ENCODE data around the gene KRT31.

The KRT31 gene

DNA sequence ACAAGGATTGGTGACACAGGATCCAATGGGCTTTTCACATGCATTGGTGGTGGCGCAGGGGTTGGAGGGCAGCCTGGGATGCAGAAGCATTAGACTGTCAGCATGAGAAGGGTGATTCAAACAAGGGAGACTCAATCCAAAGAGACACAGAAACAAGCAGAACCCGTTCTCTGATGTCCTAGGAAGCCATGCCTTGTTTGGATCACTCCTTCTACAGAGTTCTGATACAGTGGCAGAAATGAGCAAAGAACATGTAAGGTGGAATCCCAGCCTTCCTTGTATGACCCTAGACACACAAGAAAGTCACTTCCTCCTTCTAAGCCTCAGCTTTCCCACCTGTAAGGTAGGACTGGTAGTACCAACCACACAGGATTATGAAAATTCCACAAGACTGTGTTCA is 33.5 kb downstream of the KRT31 start:
- Histone ChIP-seq H3K27ac (ENCODE audit: extremely low read depth, low read depth, low read length) (no peak overlapping the region), H3K36me3 (ENCODE audit: control insufficient read depth in 2 of 2, insufficient read depth in 1 of 2, low read length in 2 of 2) (no peaks in the 10 kb centered on the region), H3K4me1 (ENCODE audit: control insufficient read depth, insufficient read depth, low read length) (no peaks in the 10 kb centered on the region), H3K4me3 (ENCODE audit: low read depth, low read length) (no peak overlapping the region), H3K9me3 (ENCODE audit: control insufficient read depth, insufficient read depth, low read depth, low read length) (no peaks in the 10 kb centered on the region)
- TF ChIP-seq, protein P1, sequence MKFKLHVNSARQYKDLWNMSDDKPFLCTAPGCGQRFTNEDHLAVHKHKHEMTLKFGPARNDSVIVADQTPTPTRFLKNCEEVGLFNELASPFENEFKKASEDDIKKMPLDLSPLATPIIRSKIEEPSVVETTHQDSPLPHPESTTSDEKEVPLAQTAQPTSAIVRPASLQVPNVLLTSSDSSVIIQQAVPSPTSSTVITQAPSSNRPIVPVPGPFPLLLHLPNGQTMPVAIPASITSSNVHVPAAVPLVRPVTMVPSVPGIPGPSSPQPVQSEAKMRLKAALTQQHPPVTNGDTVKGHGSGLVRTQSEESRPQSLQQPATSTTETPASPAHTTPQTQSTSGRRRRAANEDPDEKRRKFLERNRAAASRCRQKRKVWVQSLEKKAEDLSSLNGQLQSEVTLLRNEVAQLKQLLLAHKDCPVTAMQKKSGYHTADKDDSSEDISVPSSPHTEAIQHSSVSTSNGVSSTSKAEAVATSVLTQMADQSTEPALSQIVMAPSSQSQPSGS (tag by site-specific recombination; IDR thresholded peaks at IDR 0.05; ENCODE audit: low read depth) = no peak
- TF ChIP-seq ZNF184 (tag by site-specific recombination; IDR thresholded peaks at IDR 0.05) (no peak), ZNF404 (tag by site-specific recombination; IDR thresholded peaks at IDR 0.05) (no peak), ZNF555 (tag by site-specific recombination; conservative IDR thresholded peaks at IDR 0.05) (no peak), GFI1B (tag by site-specific recombination; IDR thresholded peaks at IDR 0.05) (no peak), ZNF221 (tag by site-specific recombination; IDR thresholded peaks at IDR 0.05; ENCODE audit: borderline replicate concordance) (no peak), ZBTB48 (tag by site-specific recombination; IDR thresholded peaks at IDR 0.05) (no peak), ZNF350 (tag by site-specific recombination; IDR thresholded peaks at IDR 0.05) (no peak), FEZF1 (tag by site-specific recombination; IDR thresholded peaks at IDR 0.05) (no peak), KLF1 (tag by site-specific recombination; IDR thresholded peaks at IDR 0.05) (no peak), RBAK (tag by site-specific recombination; IDR thresholded peaks at IDR 0.05) (no peak), KLF10 (tag by site-specific recombination; IDR thresholded peaks at IDR 0.05) (no peak), HOXC10 (CRISPR knock-in tag; IDR thresholded peaks at IDR 0.05) (no peak)
- TF ChIP-seq, protein P2, sequence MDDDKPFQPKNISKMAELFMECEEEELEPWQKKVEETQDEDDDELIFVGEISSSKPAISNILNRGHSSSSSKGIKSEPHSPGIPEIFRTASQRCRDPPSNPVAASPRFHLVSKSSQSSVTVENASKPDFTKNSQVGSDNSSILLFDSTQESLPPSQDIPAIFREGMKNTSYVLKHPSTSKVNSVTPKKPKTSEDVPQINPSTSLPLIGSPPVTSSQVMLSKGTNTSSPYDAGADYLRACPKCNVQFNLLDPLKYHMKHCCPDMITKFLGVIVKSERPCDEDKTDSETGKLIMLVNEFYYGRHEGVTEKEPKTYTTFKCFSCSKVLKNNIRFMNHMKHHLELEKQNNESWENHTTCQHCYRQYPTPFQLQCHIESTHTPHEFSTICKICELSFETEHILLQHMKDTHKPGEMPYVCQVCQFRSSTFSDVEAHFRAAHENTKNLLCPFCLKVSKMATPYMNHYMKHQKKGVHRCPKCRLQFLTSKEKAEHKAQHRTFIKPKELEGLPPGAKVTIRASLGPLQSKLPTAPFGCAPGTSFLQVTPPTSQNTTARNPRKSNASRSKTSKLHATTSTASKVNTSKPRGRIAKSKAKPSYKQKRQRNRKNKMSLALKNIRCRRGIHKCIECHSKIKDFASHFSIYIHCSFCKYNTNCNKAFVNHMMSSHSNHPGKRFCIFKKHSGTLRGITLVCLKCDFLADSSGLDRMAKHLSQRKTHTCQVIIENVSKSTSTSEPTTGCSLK (tag by site-specific recombination; IDR thresholded peaks at IDR 0.05) = no peak
- TF ChIP-seq, protein P3, sequence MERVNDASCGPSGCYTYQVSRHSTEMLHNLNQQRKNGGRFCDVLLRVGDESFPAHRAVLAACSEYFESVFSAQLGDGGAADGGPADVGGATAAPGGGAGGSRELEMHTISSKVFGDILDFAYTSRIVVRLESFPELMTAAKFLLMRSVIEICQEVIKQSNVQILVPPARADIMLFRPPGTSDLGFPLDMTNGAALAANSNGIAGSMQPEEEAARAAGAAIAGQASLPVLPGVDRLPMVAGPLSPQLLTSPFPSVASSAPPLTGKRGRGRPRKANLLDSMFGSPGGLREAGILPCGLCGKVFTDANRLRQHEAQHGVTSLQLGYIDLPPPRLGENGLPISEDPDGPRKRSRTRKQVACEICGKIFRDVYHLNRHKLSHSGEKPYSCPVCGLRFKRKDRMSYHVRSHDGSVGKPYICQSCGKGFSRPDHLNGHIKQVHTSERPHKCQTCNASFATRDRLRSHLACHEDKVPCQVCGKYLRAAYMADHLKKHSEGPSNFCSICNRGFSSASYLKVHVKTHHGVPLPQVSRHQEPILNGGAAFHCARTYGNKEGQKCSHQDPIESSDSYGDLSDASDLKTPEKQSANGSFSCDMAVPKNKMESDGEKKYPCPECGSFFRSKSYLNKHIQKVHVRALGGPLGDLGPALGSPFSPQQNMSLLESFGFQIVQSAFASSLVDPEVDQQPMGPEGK (tag by site-specific recombination; IDR thresholded peaks at IDR 0.05) = no peak
- TF ChIP-seq, protein P4, sequence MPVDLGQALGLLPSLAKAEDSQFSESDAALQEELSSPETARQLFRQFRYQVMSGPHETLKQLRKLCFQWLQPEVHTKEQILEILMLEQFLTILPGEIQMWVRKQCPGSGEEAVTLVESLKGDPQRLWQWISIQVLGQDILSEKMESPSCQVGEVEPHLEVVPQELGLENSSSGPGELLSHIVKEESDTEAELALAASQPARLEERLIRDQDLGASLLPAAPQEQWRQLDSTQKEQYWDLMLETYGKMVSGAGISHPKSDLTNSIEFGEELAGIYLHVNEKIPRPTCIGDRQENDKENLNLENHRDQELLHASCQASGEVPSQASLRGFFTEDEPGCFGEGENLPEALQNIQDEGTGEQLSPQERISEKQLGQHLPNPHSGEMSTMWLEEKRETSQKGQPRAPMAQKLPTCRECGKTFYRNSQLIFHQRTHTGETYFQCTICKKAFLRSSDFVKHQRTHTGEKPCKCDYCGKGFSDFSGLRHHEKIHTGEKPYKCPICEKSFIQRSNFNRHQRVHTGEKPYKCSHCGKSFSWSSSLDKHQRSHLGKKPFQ (tag by site-specific recombination; IDR thresholded peaks at IDR 0.05) = no peak
- TF ChIP-seq, protein P5, sequence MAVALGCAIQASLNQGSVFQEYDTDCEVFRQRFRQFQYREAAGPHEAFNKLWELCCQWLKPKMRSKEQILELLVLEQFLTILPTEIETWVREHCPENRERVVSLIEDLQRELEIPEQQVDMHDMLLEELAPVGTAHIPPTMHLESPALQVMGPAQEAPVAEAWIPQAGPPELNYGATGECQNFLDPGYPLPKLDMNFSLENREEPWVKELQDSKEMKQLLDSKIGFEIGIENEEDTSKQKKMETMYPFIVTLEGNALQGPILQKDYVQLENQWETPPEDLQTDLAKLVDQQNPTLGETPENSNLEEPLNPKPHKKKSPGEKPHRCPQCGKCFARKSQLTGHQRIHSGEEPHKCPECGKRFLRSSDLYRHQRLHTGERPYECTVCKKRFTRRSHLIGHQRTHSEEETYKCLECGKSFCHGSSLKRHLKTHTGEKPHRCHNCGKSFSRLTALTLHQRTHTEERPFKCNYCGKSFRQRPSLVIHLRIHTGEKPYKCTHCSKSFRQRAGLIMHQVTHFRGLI (tag by site-specific recombination; IDR thresholded peaks at IDR 0.05) = no peak
- TF ChIP-seq, protein P6, sequence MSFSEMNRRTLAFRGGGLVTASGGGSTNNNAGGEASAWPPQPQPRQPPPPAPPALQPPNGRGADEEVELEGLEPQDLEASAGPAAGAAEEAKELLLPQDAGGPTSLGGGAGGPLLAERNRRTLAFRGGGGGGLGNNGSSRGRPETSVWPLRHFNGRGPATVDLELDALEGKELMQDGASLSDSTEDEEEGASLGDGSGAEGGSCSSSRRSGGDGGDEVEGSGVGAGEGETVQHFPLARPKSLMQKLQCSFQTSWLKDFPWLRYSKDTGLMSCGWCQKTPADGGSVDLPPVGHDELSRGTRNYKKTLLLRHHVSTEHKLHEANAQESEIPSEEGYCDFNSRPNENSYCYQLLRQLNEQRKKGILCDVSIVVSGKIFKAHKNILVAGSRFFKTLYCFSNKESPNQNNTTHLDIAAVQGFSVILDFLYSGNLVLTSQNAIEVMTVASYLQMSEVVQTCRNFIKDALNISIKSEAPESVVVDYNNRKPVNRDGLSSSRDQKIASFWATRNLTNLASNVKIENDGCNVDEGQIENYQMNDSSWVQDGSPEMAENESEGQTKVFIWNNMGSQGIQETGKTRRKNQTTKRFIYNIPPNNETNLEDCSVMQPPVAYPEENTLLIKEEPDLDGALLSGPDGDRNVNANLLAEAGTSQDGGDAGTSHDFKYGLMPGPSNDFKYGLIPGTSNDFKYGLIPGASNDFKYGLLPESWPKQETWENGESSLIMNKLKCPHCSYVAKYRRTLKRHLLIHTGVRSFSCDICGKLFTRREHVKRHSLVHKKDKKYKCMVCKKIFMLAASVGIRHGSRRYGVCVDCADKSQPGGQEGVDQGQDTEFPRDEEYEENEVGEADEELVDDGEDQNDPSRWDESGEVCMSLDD (tag by site-specific recombination; IDR thresholded peaks at IDR 0.05) = no peak
- POLR2A ChIA-PET = no interaction called here
- CTCF ChIA-PET = no interaction called here

Measured in HEK293 (cell line).